AG09309 (cell line): Measurements from ENCODE around the gene ZKSCAN1.
"Not testable (repeated sequence)": the region's sequence is repeated elsewhere in the genome, so short reads cannot be mapped to it uniquely, and the experiment has no call there.

Source experiments
- DNase-seq: peaks from one replicate; pipeline ENCODE4 v3.0.0-alpha.2; 2010; ENCODE audit warnings: low read depth
- H3K4me3 ChIP-seq: 2 replicates; pipeline ENCODE4 v1.5.1; 2011; ENCODE audit warnings: mild to moderate bottlenecking, low read depth, low read length, moderate library complexity; ENCODE audit not compliant: control insufficient read depth
- TF ChIP-seq, protein P1 (sequence below): IDR thresholded peaks from 2 replicates; pipeline ENCODE4 v1.5.1; 2011; ENCODE audit warnings: mild to moderate bottlenecking, low read depth, low read length, inconsistent platforms; ENCODE audit not compliant: insufficient read depth, control insufficient read depth; ENCODE audit errors: missing control alignments

The ZKSCAN1 gene

DNA sequence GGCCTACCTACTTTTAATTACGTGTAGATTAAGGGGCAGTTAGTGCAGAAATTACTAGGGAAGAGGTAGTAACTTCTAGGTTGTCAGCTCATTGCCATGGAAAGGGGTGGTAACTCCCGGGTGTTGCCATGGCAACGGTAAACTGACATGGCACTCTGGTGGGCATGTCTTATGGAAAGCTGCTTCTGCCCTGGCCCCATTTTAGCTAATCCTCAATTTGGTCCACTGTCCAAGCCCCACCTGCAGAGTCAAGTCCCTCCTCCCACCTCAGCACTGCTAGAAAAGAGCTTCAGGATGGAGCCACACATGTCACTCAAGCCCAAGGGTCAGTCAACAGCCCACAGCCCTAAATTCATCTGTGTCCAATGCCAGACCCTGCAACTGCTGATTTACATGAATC, 7.5 kb upstream of the ZKSCAN1 start:
- no peak for DNase-seq
- H3K4me3 ChIP-seq = no peak overlapping the region
- TF ChIP-seq, protein P1, sequence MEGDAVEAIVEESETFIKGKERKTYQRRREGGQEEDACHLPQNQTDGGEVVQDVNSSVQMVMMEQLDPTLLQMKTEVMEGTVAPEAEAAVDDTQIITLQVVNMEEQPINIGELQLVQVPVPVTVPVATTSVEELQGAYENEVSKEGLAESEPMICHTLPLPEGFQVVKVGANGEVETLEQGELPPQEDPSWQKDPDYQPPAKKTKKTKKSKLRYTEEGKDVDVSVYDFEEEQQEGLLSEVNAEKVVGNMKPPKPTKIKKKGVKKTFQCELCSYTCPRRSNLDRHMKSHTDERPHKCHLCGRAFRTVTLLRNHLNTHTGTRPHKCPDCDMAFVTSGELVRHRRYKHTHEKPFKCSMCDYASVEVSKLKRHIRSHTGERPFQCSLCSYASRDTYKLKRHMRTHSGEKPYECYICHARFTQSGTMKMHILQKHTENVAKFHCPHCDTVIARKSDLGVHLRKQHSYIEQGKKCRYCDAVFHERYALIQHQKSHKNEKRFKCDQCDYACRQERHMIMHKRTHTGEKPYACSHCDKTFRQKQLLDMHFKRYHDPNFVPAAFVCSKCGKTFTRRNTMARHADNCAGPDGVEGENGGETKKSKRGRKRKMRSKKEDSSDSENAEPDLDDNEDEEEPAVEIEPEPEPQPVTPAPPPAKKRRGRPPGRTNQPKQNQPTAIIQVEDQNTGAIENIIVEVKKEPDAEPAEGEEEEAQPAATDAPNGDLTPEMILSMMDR = no peak

DNA sequence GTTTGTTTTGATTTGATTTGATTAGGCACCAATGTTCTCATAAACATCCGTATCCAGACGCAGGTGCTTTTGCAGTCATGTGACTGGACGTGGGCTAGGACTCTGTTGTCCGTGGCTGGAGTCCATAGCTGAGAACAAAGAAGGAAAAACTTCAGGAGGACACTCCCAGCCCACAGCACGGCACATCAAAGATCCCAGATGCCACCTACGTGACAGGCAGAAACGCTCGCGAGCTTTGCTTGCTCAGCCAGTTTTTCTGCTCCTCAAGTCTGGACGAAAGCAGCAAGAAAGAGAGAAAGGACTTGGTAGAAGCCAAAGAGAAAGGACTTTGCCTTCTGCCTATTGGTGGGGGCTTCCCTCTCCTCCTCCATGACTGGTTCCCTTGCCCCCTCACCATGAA, 6.9 kb upstream of the ZKSCAN1 start:
- no peak overlapping the region for H3K4me3 ChIP-seq
- TF ChIP-seq, protein P1 = no peak
- DNase-seq = no peak

DNA sequence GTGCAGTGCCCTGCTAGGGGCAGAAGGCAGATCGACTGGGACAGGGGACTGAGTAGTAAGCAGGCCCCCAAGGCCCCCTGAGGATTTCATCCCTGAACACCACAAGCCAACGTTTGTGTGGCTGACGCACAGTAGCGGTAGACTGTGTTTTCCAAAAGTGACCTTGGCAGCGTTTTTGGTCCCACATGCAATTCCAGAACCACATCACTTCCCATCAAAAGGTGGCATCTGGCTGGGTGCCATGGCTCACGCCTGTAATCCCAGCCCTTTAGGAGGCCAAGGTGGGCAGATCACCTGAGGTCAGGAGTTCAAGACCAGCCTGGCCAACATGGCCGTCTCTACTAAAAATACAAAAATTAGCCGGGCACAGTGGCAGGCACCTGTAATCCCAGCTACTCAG, 5.4 kb upstream of the ZKSCAN1 start:
- not testable (repeated sequence) for H3K4me3 ChIP-seq, DNase-seq

DNA sequence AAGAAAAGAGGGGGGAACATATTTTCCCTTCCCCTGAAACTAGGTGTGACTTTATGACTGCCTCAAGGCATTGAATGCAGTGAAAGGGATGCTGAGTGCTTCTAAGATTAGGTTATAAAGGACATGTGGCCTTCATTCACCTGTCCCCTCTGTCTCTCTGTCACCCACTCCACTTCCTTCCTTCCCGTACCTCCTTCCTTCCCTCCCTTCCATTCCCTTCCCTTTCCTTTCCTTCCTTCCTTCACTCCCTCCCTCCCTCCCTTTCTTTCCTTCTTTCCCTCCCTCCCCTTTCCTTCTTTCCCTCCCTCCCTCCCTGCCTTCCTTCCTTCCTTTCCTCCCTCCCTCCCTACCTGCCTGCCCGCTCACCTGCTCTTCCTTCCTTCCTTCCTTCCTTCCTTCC, 4.5 kb upstream of the ZKSCAN1 start:
- no peak overlapping the region for H3K4me3 ChIP-seq
- DNase-seq = no peak
- TF ChIP-seq, protein P1 = no peak

DNA sequence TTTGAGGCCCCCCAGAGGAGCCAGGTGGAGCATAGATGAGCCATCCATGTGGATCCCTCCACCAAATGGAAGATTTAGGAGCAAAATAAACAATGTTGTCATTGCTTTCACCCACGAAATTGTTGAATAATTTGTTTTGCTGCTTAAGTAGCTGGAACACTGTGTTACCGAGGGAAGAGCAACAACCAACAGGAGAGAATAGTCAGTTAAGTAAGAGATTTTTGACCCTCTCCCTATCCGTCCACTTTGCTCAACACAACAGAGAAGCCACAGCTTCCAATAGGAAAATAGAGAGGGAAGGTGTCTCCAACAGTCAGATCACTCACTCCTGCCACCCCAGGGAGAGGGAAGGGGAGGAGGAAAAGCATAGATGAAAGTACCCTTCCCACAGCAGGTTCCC, 3.9 kb upstream of the ZKSCAN1 start:
- TF ChIP-seq, protein P1 = no peak
- no peak for DNase-seq
- H3K4me3 ChIP-seq = no peak overlapping the region

DNA sequence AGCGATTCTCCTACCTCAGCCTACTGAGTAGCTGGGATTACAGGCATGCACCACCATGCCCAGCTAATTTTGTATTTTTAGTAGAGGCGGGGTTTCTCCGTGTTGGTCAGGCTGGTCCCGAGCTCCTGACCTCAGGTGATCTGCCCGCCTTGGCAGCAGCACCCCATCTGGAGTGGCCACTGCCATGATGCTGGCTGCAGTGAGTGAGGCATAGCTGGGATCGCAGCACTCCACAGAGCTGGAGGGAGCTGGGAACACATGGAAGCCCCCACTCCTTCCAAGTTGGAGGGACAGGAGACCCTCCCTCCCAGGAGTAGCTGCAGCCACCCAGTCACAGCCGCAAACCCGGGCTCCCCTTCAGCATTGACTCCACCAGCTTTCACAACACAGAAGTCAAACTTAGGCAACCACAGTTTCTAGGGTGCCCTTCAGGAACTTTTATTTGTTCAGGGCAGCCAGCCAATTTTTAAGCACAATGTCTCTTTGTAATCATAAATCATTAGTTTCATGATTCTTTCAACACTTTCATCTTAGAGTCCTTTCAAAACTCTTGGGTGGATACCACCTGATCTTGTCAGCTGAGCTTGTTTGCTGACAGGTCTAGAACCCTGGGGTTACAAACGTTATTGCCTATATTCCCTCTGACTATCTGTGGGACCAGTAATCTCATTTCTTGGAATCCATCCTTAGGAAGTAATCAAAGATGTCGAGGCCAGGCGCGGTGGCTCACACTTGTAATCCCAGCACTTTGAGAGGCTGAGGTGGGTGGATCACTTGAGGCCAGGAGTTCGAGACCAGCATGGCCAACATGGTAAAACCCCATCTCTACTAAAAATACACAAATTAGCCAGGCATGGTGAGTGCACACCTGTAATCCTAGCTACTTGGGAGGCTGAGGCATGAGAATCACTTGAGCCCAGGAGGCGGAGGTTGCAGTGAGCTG, 2.7 kb upstream of the ZKSCAN1 start:
- not testable (repeated sequence) for H3K4me3 ChIP-seq, DNase-seq

DNA sequence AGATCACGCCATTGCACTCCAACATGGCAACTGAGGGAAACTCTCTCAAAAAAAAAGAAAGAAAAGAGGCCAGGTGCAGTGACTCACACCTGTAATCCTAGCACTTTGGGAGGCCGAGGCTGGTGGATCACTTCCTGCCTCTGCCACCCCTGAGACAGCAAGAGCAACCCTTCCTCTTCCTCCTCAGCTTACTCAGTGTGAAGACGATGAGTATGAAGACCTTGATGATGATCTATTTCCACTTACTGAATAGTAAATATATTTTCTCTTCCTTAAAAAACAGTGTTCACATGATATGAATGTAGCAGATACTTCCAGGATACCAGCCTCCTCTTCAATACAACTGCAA, 2.1 kb upstream of the ZKSCAN1 start:
- no peak overlapping the region for H3K4me3 ChIP-seq
- TF ChIP-seq, protein P1 = no peak
- no peak for DNase-seq
